DND-41 (cell line): ENCODE results near the gene C1orf105.

Source experiments
- ATAC-seq: fragments of 200-7000 bp; cut with Tn5 transposase; 3 replicates; pipeline ENCODE4 v1.9.1; 2021; ENCODE audit warnings: low read depth; ENCODE audit not compliant: insufficient read depth
- DNase-seq: peaks from one replicate; pipeline ENCODE4 v3.0.0-alpha.2; 2020
- H2AFZ ChIP-seq: 2 replicates; pipeline ENCODE4 v1.6.0; 2012; ENCODE audit warnings: low read depth, low read length
- H3K27ac ChIP-seq: 2 replicates; pipeline ENCODE4 v1.5.1; 2012; ENCODE audit warnings: low read length, inconsistent platforms
- H3K27me3 ChIP-seq: fragments of 200-600 bp; sonication (generic); 2 replicates; pipeline ENCODE4 v1.6.0; 2012; ENCODE audit warnings: low read length, mild to moderate bottlenecking, inconsistent platforms; ENCODE audit not compliant: insufficient read depth, poor library complexity
- H3K36me3 ChIP-seq: 2 replicates; pipeline ENCODE4 v1.5.1; 2012; ENCODE audit warnings: low read length, inconsistent platforms; ENCODE audit not compliant: insufficient read depth
- H3K4me1 ChIP-seq: 2 replicates; pipeline ENCODE4 v1.5.1; 2012; ENCODE audit warnings: mild to moderate bottlenecking, low read length; ENCODE audit not compliant: insufficient read depth
- H3K4me2 ChIP-seq: 2 replicates; pipeline ENCODE4 v1.6.0; 2012; ENCODE audit warnings: mild to moderate bottlenecking, moderate library complexity, low read length, inconsistent platforms; ENCODE audit not compliant: insufficient read depth
- H3K4me3 ChIP-seq, 2 experiments: fragments of 200-600 bp in 1 of 2; shearing (Covaris generic) in 1 of 2; 2 replicates each; pipeline ENCODE4 v1.5.1; 2012 to 2016; ENCODE audit warnings: inconsistent platforms in 2 of 2, low read length in 2 of 2, mild to moderate bottlenecking in 2 of 2, low read depth in 1 of 2, moderate library complexity in 1 of 2
- H3K79me2 ChIP-seq: 2 replicates; pipeline ENCODE4 v1.6.0; 2012; ENCODE audit warnings: low read length, inconsistent platforms; ENCODE audit not compliant: insufficient read depth
- H3K9ac ChIP-seq: 2 replicates; pipeline ENCODE4 v1.6.0; 2012; ENCODE audit warnings: low read depth, mild to moderate bottlenecking, inconsistent platforms, low read length, moderate library complexity
- H3K9me3 ChIP-seq: 2 replicates; pipeline ENCODE4 v1.5.1; 2012; ENCODE audit warnings: low read length, moderate library complexity, mild to moderate bottlenecking, inconsistent platforms; ENCODE audit not compliant: insufficient read depth, severe bottlenecking
- H4K20me1 ChIP-seq: 2 replicates; pipeline ENCODE4 v1.6.0; 2012; ENCODE audit warnings: low read length; ENCODE audit not compliant: insufficient read depth
- CTCF ChIP-seq: IDR thresholded peaks from 2 replicates; pipeline ENCODE4 v1.5.1; 2012; ENCODE audit warnings: borderline replicate concordance, low read length, moderate library complexity, mild to moderate bottlenecking; ENCODE audit not compliant: poor library complexity, severe bottlenecking; ENCODE audit errors: extremely low read depth
- EZH2 ChIP-seq: IDR thresholded peaks from 3 replicates; pipeline ENCODE4 v1.6.1; 2012; ENCODE audit warnings: borderline replicate concordance, low read depth, mild to moderate bottlenecking, moderate library complexity, low read length, inconsistent platforms; ENCODE audit not compliant: severe bottlenecking

The C1orf105 gene

DNA sequence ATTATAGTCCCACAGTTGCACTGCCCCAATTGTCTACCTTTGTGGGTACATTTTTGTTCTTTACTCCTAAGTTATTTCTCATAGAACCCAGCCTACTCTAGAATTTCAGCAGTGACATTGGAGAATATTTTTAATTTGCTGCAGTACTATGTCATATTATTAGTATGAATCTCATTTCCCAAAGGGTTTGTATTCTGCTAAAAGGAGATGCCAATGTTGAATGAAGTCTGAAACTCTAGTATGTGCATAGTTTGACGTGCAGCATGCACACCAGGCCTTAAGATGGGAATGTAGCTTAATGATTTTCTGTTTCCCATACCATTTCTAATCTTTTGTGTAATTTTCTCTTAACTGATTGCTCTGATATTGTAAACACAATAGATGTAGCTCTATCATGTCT lies 10.5 kb upstream of the C1orf105 start:
- Histone ChIP-seq H3K4me1 (no peaks in the 10 kb centered on the region), H3K9me3 (no peaks in the 10 kb centered on the region), H3K4me3 (no peak overlapping the region), H3K36me3 (no peaks in the 10 kb centered on the region), H3K79me2 (no peaks in the 10 kb centered on the region), H4K20me1 (no peaks in the 10 kb centered on the region), H3K27me3 (no peaks in the 10 kb centered on the region), H3K27ac (no peak overlapping the region), H3K9ac (no peak overlapping the region), H2AFZ (no peak overlapping the region), H3K4me2 (no peak overlapping the region)
- no peak for TF ChIP-seq CTCF
- no peak for TF ChIP-seq EZH2
- ATAC-seq (no peak), DNase-seq (no peak)

DNA sequence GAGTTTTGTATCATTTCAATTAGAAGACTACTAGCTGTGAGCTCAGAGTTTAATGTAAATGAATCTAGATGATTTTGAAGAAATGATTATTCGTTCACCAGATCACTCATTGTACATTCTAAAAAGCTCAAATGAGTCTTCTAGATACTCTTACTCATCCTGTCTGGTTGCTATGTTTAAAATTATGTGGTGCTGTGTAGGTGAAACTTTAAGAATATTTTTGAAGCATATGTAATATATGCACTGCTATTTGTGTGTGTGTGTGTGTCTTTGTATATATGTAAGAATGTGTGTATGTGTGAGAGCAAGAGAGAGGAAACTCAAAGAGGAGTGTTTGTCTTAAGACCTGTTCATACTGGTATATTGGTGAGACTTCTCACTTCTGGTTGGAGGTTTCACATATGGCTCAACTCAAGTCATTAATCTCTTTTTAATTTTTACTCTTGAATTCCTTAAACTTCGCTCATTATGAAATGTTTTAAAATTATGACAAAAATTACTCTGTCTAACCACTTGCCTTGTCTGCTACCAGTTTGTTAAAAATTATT lies 8.6 kb upstream of the C1orf105 start:
- Histone ChIP-seq H4K20me1 (no peaks in the 10 kb centered on the region), H3K27ac (no peak overlapping the region), H3K9ac (no peak overlapping the region), H2AFZ (no peak overlapping the region), H3K4me3 (no peak overlapping the region), H3K4me2 (no peak overlapping the region), H3K9me3 (no peaks in the 10 kb centered on the region), H3K36me3 (no peaks in the 10 kb centered on the region), H3K79me2 (no peaks in the 10 kb centered on the region), H3K4me1 (no peaks in the 10 kb centered on the region), H3K27me3 (no peaks in the 10 kb centered on the region)
- ATAC-seq (no peak), DNase-seq (no peak)
- TF ChIP-seq CTCF (no peak), EZH2 (no peak)

DNA sequence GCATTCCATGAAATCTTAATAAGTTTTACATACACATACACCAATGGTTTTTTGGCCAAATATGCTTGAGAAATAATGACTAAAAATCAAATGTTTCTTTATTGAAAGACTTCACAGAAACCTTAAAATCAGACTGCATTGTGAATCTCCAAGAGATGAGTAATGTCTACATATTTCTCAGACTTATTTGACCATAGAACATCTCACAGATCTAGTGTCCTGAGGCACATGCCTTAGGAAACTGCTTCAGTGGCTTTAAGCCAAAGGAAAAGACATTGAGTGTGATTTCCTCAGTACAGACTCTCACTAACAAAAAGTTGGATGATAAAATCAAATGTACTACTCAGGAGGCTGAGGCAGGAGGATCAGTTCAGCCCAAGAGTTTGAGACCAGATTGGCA lies 6.2 kb upstream of the C1orf105 start:
- Histone ChIP-seq H4K20me1 (no peaks in the 10 kb centered on the region), H3K9me3 (no peaks in the 10 kb centered on the region), H3K4me1 (no peaks in the 10 kb centered on the region), H3K36me3 (no peaks in the 10 kb centered on the region), H3K79me2 (no peaks in the 10 kb centered on the region), H3K4me3 (no peak overlapping the region), H3K4me2 (no peak overlapping the region), H3K27ac (no peak overlapping the region), H2AFZ (no peak overlapping the region), H3K9ac (no peak overlapping the region), H3K27me3 (no peaks in the 10 kb centered on the region)
- TF ChIP-seq CTCF (no peak), EZH2 (no peak)
- no peak for DNase-seq
- ATAC-seq = no peak

DNA sequence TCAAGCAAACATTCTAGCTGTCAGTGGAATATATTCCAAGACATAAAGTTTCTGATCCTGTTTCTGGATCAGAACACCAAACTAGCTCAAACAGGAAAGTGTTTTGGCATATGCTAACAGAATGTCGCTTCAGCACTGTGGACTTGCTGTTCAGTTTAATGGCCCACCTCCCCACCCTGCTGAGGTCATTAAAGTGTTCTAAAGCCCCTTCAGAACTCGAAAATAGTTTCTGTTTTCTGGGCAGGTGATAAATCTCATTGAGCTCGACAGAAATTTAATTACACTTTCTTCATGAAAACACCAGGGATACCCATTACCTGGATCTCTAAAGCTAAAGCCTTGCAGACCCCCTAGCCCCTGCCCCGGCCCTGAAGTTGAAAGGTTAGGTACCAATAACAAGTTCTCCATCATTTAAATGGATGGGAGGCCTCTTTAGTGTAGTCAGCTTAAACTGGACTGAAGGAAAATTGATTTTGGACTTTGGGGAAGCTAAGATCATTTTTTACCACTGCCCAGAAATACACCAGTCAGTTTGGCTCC lies 3.9 kb upstream of the C1orf105 start:
- no peak for DNase-seq
- Histone ChIP-seq H3K79me2 (no peaks in the 10 kb centered on the region), H3K4me3 (no peak overlapping the region), H3K9ac (no peak overlapping the region), H3K9me3 (no peaks in the 10 kb centered on the region), H3K27ac (no peak overlapping the region), H4K20me1 (no peaks in the 10 kb centered on the region), H3K4me1 (no peaks in the 10 kb centered on the region), H3K36me3 (no peaks in the 10 kb centered on the region), H3K4me2 (no peak overlapping the region), H2AFZ (no peak overlapping the region), H3K27me3 (no peaks in the 10 kb centered on the region)
- no peak for ATAC-seq
- TF ChIP-seq EZH2 = no peak
- no peak for TF ChIP-seq CTCF
